Panc1 (cell line): ENCODE results near the gene NFATC2IP. TPM values are rescaled to one million over a fixed set of nuclear protein-coding genes. Genes with fewer than 3 reads are reported as not detected.

Experiments
- ATAC-seq: fragments of 200-7000 bp; cut with Tn5 transposase; 2 replicates; pipeline ENCODE4 v1.9.1; 2020; ENCODE audit warnings: mild to moderate bottlenecking, moderate library complexity
- BruUV-seq: library from RNA; stranded (reverse); fragments of 400-500 nt; replicated peaks from 2 replicates; lab custom pipeline; 2021; lab: Mats Ljungman, UMichigan
- CTCF ChIA-PET: fragments of 300-600 bp; sonication (Branson Sonifier 250); formaldehyde crosslinking; loops from one replicate; lab custom pipeline; 2022; ENCODE audit warnings: antibody characterized with exemption; lab: Charles Lee
- POLR2A ChIA-PET: fragments of 300-600 bp; sonication (Branson Sonifier 250); formaldehyde crosslinking; loops from one replicate; lab custom pipeline; 2022; ENCODE audit warnings: antibody characterized with exemption; lab: Charles Lee
- DNase-seq: peaks from one replicate; pipeline ENCODE4 v3.0.0-alpha.2; 2010; ENCODE audit warnings: low read depth, low spot score
- H3K27ac ChIP-seq: 2 replicates; pipeline ENCODE4 v1.5.1; 2011; ENCODE audit warnings: mild to moderate bottlenecking, low read length, inconsistent platforms
- H3K27me3 ChIP-seq: fragments of 200-500 bp; sonication (Bioruptor generic); 2 replicates; pipeline ENCODE4 v1.6.0; 2014; ENCODE audit warnings: low read length, inconsistent platforms; ENCODE audit not compliant: control insufficient read depth, insufficient read depth
- H3K36me3 ChIP-seq: fragments of 200-500 bp; sonication (Bioruptor generic); 2 replicates; pipeline ENCODE4 v1.5.1; 2014; ENCODE audit warnings: inconsistent platforms, mild to moderate bottlenecking, low read length, moderate library complexity; ENCODE audit not compliant: control insufficient read depth, insufficient read depth
- H3K4me1 ChIP-seq: 2 replicates; pipeline ENCODE4 v1.5.1; 2011; ENCODE audit warnings: inconsistent platforms, mild to moderate bottlenecking, low read length, moderate library complexity; ENCODE audit not compliant: control insufficient read depth, insufficient read depth
- H3K4me3 ChIP-seq, 2 experiments: 2 replicates each; pipeline ENCODE4 v1.5.1; 2011 to 2012; ENCODE audit warnings: low read depth in 2 of 2, low read length in 2 of 2, mild to moderate bottlenecking in 2 of 2, inconsistent platforms in 1 of 2, moderate library complexity in 1 of 2
- H3K9me3 ChIP-seq: fragments of 200-500 bp; sonication (Bioruptor generic); 2 replicates; pipeline ENCODE4 v1.5.1; 2014; ENCODE audit warnings: low read depth, mild to moderate bottlenecking, inconsistent platforms, low read length, moderate library complexity; ENCODE audit not compliant: control insufficient read depth, insufficient read depth
- POLR2AphosphoS5 ChIP-seq: IDR thresholded peaks from 2 replicates; pipeline ENCODE4 v1.6.1; 2012; ENCODE audit warnings: mild to moderate bottlenecking, low read depth, low read length, moderate library complexity
- SIN3A ChIP-seq: IDR thresholded peaks from 2 replicates; pipeline ENCODE4 v1.6.1; 2012; ENCODE audit warnings: low read depth, mild to moderate bottlenecking, low read length, moderate library complexity, borderline replicate concordance; ENCODE audit not compliant: insufficient read depth
- TCF7L2 ChIP-seq: IDR thresholded peaks from 2 replicates; pipeline ENCODE4 v1.6.1; 2011; ENCODE audit warnings: mild to moderate bottlenecking, low read depth, low read length, inconsistent platforms
- in situ Hi-C: cut with HindIII; loops from 2 replicates; pipeline ENCODE4 v1.10.0; 2016; ENCODE audit warnings: low sequenced_read_pairs, low pct_unique_long_range_greater_than_20kb
- intact Hi-C: fragments of 100-400 bp; cut with micrococcal nuclease; formaldehyde crosslinking; loops from one replicate; pipeline ENCODE4 v1.10.0; 2022; ENCODE audit not compliant: unreplicated experiment
- total RNA-seq: library from RNA; stranded (reverse); gene quantifications from one replicate; pipeline ENCODE4 v1.2.1, GENCODE V29; 2021; ENCODE audit not compliant: unreplicated experiment
- TF ChIP-seq, protein P1 (sequence below): fragments of 450-650 bp; IDR thresholded peaks from 2 replicates; pipeline ENCODE4 v1.5.1; 2017; ENCODE audit warnings: mild to moderate bottlenecking
- TF ChIP-seq, protein P2 (sequence below), 2 experiments: IDR thresholded peaks; 2 replicates each; pipeline ENCODE4 v1.6.1; 2011 to 2012; ENCODE audit warnings: low read depth in 2 of 2, control low read depth in 1 of 2, low read length in 1 of 2, mild to moderate bottlenecking in 1 of 2, moderate library complexity in 1 of 2; ENCODE audit not compliant: insufficient read depth in 1 of 2

Gene NFATC2IP
- total RNA-seq, 1 experiment from 2014 or later: 47.3 TPM

DNA sequence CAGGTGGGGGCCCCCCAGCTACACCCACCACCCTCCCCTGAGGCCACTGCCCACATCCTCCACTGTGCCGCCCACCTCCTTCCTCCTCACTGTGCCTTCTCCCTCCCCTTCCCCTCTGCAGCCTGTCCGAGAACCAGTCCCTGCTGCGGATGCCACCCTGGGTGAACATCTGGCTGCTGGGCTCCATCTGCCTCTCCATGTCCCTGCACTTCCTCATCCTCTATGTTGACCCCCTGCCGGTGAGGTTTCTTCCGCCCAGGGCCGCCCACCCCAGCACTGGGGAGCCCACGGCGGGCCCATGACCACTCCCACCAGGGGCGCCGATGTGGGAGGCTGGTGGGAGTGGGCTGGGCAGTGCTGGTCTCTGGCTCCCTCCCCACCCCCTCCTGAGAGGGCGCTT lies 47.8 kb upstream of the NFATC2IP start:
- TF ChIP-seq POLR2AphosphoS5 (no peak), TCF7L2 (no peak), SIN3A (no peak)
- TF ChIP-seq, protein P1, sequence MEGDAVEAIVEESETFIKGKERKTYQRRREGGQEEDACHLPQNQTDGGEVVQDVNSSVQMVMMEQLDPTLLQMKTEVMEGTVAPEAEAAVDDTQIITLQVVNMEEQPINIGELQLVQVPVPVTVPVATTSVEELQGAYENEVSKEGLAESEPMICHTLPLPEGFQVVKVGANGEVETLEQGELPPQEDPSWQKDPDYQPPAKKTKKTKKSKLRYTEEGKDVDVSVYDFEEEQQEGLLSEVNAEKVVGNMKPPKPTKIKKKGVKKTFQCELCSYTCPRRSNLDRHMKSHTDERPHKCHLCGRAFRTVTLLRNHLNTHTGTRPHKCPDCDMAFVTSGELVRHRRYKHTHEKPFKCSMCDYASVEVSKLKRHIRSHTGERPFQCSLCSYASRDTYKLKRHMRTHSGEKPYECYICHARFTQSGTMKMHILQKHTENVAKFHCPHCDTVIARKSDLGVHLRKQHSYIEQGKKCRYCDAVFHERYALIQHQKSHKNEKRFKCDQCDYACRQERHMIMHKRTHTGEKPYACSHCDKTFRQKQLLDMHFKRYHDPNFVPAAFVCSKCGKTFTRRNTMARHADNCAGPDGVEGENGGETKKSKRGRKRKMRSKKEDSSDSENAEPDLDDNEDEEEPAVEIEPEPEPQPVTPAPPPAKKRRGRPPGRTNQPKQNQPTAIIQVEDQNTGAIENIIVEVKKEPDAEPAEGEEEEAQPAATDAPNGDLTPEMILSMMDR: no peak
- TF ChIP-seq, protein P2, sequence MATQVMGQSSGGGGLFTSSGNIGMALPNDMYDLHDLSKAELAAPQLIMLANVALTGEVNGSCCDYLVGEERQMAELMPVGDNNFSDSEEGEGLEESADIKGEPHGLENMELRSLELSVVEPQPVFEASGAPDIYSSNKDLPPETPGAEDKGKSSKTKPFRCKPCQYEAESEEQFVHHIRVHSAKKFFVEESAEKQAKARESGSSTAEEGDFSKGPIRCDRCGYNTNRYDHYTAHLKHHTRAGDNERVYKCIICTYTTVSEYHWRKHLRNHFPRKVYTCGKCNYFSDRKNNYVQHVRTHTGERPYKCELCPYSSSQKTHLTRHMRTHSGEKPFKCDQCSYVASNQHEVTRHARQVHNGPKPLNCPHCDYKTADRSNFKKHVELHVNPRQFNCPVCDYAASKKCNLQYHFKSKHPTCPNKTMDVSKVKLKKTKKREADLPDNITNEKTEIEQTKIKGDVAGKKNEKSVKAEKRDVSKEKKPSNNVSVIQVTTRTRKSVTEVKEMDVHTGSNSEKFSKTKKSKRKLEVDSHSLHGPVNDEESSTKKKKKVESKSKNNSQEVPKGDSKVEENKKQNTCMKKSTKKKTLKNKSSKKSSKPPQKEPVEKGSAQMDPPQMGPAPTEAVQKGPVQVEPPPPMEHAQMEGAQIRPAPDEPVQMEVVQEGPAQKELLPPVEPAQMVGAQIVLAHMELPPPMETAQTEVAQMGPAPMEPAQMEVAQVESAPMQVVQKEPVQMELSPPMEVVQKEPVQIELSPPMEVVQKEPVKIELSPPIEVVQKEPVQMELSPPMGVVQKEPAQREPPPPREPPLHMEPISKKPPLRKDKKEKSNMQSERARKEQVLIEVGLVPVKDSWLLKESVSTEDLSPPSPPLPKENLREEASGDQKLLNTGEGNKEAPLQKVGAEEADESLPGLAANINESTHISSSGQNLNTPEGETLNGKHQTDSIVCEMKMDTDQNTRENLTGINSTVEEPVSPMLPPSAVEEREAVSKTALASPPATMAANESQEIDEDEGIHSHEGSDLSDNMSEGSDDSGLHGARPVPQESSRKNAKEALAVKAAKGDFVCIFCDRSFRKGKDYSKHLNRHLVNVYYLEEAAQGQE (IDR thresholded peaks at IDR 0.05; ENCODE audit: insufficient read depth in 1 of 2, low read depth in 2 of 2, low read length in 1 of 2): no peak
- in situ Hi-C loops (no loop called here), intact Hi-C loops (no loop called here)
- no peaks in the 10 kb centered on the region for H3K27me3 ChIP-seq
- no TSS peak for BruUV-seq
- POLR2A ChIA-PET: no interaction called here
- no peak overlapping the region for H3K27ac ChIP-seq
- no peaks in the 10 kb centered on the region for H3K36me3 ChIP-seq
- no peak overlapping the region for H3K4me3 ChIP-seq
- no peaks in the 10 kb centered on the region for H3K9me3 ChIP-seq
- CTCF ChIA-PET: no interaction called here
- DNase-seq (no peak), ATAC-seq (no peak; the same call in 1 of the 2 replicates)
- H3K4me1 ChIP-seq: no peaks in the 10 kb centered on the region

DNA sequence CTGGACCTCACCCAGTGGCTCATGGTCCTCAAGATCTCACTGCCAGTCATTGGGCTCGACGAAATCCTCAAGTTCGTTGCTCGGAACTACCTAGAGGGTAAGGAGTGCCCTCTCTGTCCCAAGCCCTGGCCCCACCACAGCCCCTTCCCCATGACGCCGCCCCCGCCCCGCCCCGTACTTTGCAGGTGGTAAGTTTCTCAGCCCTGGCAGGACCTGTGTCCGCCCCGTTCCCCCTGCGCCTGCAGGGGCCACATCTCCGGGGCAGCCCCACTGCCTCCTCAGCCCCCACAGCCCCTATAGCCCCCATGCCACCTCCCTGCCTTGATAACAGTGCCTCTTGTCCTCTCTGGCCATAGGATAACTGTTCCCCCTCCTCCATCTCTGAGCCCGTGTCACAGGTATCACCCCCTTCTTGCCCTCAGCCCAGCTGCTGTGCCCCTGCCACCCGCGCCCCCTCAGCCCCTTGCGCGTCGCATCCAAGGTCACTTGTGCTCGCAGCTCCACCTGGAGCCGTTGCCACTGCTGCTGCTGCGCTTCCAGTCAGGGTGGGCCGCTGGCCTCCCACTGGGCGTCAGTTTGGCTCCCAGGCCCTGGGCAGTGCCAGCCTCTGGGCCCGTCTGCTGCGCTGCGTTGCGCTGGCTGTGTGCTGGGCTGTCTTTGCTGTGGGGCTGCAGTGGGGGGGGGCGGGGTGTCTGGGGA lies 47.2 kb upstream of the NFATC2IP start:
- no peaks in the 10 kb centered on the region for H3K9me3 ChIP-seq
- ATAC-seq (no peak), DNase-seq (no peak)
- H3K4me3 ChIP-seq: no peak overlapping the region
- H3K36me3 ChIP-seq: no peaks in the 10 kb centered on the region
- POLR2A ChIA-PET: no interaction called here
- in situ Hi-C loops (no loop called here), intact Hi-C loops (no loop called here)
- BruUV-seq: no TSS peak
- H3K27ac ChIP-seq: no peak overlapping the region
- TF ChIP-seq, protein P2 (IDR thresholded peaks at IDR 0.05; ENCODE audit: insufficient read depth in 1 of 2, low read depth in 2 of 2, low read length in 1 of 2): no peak
- TF ChIP-seq TCF7L2: no peak
- TF ChIP-seq, protein P1: no peak
- CTCF ChIA-PET: no interaction called here
- no peaks in the 10 kb centered on the region for H3K4me1 ChIP-seq
- H3K27me3 ChIP-seq: no peaks in the 10 kb centered on the region
